GM18502 (cell line): ENCODE measurements around the gene SOCS2.

Experiments used
- ATAC-seq: cut with Tn5 transposase; IDR thresholded peaks from one replicate; pipeline ENCODE4 v1.9.1; 2021; ENCODE audit warnings: mild to moderate bottlenecking; ENCODE audit not compliant: unreplicated experiment, poor library complexity

The SOCS2 gene

DNA sequence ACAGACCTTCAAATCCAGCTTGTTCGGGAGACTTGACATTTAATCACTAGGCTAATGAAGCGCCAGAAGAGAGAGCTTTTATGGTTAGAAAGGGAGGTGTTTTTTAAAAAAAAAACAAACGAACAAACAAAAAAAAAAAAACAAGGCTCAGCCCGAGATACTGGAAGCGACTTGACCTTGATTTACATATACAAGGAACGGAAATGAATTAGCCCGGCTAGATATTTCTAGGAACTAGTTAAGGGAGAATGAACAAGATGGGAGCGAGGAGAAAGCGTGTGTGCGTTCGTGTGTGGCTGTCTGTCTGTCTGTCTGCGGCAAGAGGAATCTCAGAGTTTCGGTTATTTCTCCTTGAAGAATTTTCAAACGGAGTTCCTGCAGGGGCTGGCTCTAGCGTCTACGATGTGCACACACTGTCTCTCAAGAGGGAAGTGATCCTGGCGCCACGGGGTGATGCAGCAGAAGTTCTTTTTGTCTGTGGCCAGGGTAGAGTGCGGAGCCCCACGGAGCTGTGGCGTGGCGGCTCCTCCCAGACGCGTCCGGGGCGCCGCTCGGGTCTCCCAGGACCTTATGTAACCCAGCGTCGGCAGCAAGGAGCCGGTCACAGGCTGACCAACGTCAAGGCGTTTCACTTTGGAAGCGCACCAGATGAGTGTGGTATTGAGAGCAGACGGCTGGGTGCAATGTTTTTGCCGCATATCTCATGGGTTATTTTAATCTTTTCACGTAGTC, 18.8 kb downstream of the SOCS2 start:
- ATAC-seq = peak; percentile 87

GRCh38 chr12:93592641-93593406, 20.3 kb downstream of the SOCS2 start:
- no peak for ATAC-seq

GRCh38 chr12:93593843-93594242, 21.4 kb downstream of the SOCS2 start:
- no peak for ATAC-seq

- no peak for ATAC-seq
Observed at GRCh38 chr12:93594766-93595311, 22.4 kb downstream of the SOCS2 start.

DNA sequence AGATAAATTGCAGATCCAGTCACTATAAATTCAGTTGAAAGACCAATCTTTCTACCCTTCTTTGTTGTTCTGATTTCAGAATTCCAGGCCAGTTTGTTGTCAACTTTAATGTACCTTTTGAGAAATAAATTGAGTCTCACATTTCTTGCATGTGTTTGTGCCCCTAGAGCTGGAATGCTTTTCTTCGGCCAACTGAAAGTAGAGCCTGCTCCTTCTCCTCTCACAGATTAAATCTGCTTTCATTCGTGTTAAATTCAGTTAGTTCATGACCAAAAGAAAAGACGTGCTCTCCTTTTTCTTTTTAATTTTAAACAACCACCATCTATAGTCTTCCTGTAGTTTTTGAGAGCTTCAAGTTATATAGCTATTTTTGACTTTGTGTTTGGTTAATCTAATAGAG, 22.9 kb downstream of the SOCS2 start:
- ATAC-seq = no peak

DNA sequence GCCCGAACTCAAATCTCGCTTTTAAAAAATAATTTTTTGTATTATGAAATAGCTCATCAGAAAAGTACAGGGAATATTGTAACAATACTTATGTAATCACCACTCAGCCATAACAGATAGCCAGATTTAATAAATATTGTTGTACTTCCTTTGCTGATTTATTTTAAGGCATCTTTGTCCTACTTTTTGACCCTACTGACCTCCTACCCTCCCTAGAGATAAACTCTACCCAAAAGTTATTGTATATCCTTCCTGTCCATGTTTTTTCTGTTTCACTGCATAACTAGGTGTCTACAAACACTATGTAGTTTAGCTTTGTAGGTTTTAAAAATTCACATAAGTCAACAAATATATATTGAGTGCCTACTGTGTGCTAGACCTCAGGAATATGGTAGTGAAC, 25.1 kb downstream of the SOCS2 start:
- no peak for ATAC-seq

GRCh38 chr12:93599192-93599591, 26.7 kb downstream of the SOCS2 start:
- ATAC-seq = no peak

GRCh38 chr12:93601591-93601990, 29.1 kb downstream of the SOCS2 start:
- ATAC-seq = no peak

DNA sequence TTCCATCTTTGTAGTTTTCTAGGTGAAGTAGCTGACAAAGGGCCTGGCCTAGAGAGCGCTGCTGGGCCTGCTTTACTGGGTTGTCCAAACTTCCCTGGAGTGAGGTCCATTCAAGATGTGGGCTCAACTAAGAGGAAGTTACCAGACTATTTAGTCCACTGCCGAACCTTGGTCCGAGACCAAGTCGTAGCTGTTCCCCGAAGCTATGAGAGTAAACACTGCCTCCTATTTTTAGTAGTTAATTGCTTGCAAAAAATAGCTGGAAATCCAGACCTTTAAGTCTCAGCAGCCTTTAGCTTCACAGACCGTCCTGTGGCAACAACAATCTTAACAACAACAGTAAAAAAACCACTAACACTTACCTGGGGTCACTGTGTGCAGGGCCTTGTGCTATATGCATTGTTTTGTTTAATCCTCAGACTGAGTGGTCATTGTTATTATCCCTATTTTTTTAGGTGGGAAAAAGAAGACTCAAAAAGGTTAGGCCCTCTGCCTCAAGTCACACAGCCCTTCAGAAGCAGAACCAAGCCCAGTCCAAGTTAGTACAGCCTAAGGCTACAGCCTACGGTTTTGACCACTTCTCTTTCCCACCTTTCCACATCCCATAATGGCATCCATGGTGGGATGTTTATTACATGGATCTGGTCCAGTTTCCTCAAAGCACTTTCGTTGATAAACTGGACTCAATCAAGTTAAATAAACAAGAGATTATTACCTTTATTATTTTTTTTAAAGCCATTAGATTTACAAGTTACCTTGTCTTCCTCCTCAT, 30.6 kb downstream of the SOCS2 start:
- no peak for ATAC-seq

DNA sequence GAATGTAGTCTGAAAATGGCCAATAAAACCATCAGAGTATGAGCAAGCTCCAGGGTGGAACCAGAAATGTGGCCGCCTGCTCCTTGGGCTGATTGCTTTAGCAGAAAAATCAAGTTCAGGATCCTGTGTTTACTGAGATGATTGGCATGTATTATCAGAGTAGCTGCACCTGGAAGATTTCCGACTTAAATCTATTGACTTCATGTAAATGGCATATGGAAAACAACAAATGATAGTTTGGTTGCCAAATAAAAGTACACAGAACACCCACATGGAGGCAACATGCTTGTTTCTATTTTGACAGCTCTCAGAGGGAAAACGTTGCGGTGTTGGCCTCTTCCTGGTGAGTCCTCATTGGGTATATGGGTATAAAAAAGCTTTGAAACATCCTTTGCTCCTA, 31.3 kb downstream of the SOCS2 start:
- ATAC-seq = no peak

DNA sequence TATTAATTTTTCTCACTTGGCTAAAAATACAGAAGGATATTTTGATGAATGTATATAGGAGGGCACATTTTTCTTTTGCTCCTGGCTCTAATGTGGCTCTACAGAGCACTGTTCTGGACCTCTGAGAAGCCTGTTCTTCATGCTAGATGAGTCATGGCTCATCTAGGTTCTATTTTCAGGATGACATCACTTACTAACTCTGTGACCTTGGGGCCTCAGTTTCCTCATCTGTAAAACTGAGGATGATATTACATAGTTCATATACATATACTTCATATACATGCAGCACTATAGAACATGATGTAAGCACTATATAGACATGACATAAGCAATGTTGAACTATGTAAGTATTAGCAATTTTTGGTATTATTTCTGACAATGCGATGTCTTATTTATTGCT, 35.8 kb downstream of the SOCS2 start:
- no peak for ATAC-seq

- ATAC-seq = no peak
Observed at GRCh38 chr12:93609281-93610192, 37.1 kb downstream of the SOCS2 start.

DNA sequence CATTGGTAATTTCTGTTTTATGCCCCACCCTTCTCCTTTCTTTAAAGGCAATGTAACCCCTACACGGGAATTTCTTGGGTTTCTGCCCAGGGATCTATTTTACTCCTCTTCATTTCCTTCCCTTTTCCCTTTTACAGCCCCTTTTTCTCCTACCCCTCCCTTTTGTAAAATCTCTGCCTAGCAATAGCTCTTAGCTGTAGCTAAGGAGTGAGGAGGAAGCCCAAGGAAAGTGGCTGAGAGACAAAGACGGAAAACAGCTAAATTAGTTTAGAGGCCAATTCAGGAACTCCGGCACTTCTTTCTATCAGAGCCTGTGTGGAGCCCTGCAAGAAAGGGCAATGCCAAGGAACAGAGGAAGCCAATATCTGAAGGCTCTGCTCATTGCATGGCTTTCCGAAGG, 40.3 kb downstream of the SOCS2 start:
- ATAC-seq = no peak

GRCh38 chr12:93614917-93615596, 42.6 kb downstream of the SOCS2 start:
- no peak for ATAC-seq

- ATAC-seq = no peak
Observed at GRCh38 chr12:93616584-93617101, 44.2 kb downstream of the SOCS2 start.

DNA sequence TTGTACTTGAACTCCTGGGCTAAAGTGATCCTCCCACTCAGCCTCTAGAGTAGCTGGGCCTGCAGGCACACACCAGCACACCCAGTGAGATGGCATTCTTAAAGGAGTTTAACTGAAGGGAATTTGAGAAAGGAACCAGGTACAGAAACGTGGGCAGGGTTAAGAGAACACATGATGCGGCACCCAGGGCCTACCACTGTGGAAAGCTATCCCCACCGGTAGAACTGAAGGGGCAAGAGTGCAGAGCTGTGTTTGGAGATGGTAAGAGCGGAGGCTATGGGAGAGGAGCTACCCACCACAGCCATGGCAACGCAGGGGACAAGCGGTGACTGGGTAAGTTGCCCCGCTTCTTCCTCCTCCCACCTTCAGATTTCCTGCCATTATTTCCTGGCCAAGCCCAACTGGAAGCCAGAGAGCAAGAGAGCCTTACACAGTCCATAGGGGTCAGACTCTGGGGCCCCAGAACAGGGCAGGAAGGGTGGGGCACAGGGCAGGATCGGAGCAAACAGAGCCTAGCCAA, 46.5 kb downstream of the SOCS2 start:
- no peak for ATAC-seq

DNA sequence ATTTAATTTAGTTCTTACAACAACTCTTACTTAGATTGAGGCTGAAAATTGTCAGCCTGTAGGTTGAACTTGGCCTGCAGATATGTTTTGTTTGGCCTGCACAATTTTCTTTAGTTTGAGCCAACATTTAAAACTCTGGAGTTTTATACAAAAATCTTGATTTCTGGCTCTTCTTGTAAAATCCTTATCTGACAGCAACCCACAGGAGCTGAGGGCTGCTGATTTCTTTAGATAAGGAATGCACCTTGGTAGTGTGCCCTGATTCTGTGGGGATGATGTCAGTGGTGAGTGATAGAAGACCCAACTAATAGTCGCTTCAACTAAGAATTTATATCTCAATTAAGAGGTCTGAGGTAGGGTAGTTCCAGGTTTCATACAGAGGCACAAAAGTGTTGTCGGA, 49.5 kb downstream of the SOCS2 start:
- ATAC-seq = no peak

- ATAC-seq = no peak
Observed at GRCh38 chr12:93622485-93622884, 50.0 kb downstream of the SOCS2 start.
